K562 (cell line): ENCODE results near the gene SOBP. TPM values are rescaled to one million over a fixed set of nuclear protein-coding genes. Genes with fewer than 3 reads are reported as not detected.

Source experiments
- CBFA2T3 ChIP-seq: fragments of 450-650 bp; IDR thresholded peaks from 2 replicates; pipeline ENCODE4 v1.6.1; 2017
- CCNT2 ChIP-seq: IDR thresholded peaks from 2 replicates; pipeline ENCODE4 v1.6.1; 2011; ENCODE audit warnings: borderline replicate concordance, low read depth, mild to moderate bottlenecking, moderate library complexity, mixed read lengths, low read length; ENCODE audit not compliant: insufficient read length; ENCODE audit errors: extremely low read depth
- CEBPB ChIP-seq: fragments of 450-650 bp; IDR thresholded peaks from 2 replicates; pipeline ENCODE4 v1.6.1; 2016; ENCODE audit warnings: missing genetic modification characterization, missing compliant biosample characterization
- CEBPG ChIP-seq, 3 experiments: fragments of 200-800 bp in 1 of 3; sonication (Bioruptor generic) in 1 of 3; sonication (generic) in 1 of 3; formaldehyde crosslinking in 1 of 3; IDR thresholded peaks in 2 of 3; conservative IDR thresholded peaks in 1 of 3; 2 replicates each; pipeline versions ENCODE4 v1.6.1 to v1.8.0; 2016 to 2022; ENCODE audit warnings: missing compliant biosample characterization in 2 of 3, missing genetic modification characterization in 2 of 3, mild to moderate bottlenecking in 1 of 3, missing genetic modification reagents in 1 of 3
- ESRRA ChIP-seq: fragments of 450-650 bp; IDR thresholded peaks from 2 replicates; pipeline ENCODE4 v1.6.1; 2014; ENCODE audit warnings: low read depth, mild to moderate bottlenecking, moderate library complexity, borderline replicate concordance
- ESRRB ChIP-seq: fragments of 250-450 bp; sonication (Bioruptor Pico); IDR thresholded peaks from 2 replicates; pipeline ENCODE4 v1.5.0; 2020; ENCODE audit warnings: mild to moderate bottlenecking, moderate library complexity, borderline replicate concordance
- FOSL1 ChIP-seq: fragments of 200-800 bp; sonication (Bioruptor generic); conservative IDR thresholded peaks from 2 replicates; pipeline ENCODE4 v1.6.1; 2016; ENCODE audit warnings: missing genetic modification characterization, missing compliant biosample characterization
- FOXA1 ChIP-seq: fragments of 450-650 bp; IDR thresholded peaks from 2 replicates; pipeline ENCODE4 v1.6.1; 2016; ENCODE audit warnings: mild to moderate bottlenecking, borderline replicate concordance
- GABPB2 ChIP-seq: fragments of 250-450 bp; sonication (Bioruptor Pico); conservative IDR thresholded peaks from 2 replicates; pipeline ENCODE4 v1.5.1; 2021; ENCODE audit warnings: mild to moderate bottlenecking
- GATA2 ChIP-seq: sonication (generic); formaldehyde crosslinking; IDR thresholded peaks from 2 replicates; pipeline ENCODE4 v1.4.0; 2020; ENCODE audit warnings: mild to moderate bottlenecking, missing genetic modification reagents
- HOXB6 ChIP-seq: fragments of 250-450 bp; sonication (Bioruptor Pico); IDR thresholded peaks from 2 replicates; pipeline ENCODE4 v1.5.1; 2022; ENCODE audit warnings: mild to moderate bottlenecking, borderline replicate concordance
- KLF10 ChIP-seq: fragments of 250-450 bp; sonication (Bioruptor Pico); IDR thresholded peaks from 2 replicates; pipeline ENCODE4 v1.6.1; 2021; ENCODE audit warnings: matching md5 sums
- MAFF ChIP-seq: IDR thresholded peaks from 2 replicates; pipeline ENCODE4 v1.6.1; 2012; ENCODE audit warnings: low read length, improper control_type of control experiment
- NCOA1 ChIP-seq: fragments of 450-650 bp; IDR thresholded peaks from 2 replicates; pipeline ENCODE4 v1.6.1; 2016; ENCODE audit warnings: low read depth
- NCOR1 ChIP-seq: fragments of 450-650 bp; IDR thresholded peaks from 2 replicates; pipeline ENCODE4 v1.6.1; 2016; ENCODE audit warnings: mild to moderate bottlenecking, moderate library complexity
- NFRKB ChIP-seq: fragments of 450-650 bp; IDR thresholded peaks from 2 replicates; pipeline ENCODE4 v1.6.1; 2016; ENCODE audit warnings: low read depth
- POLR2H ChIP-seq: IDR thresholded peaks from 2 replicates; pipeline ENCODE4 v1.6.1; 2016; ENCODE audit warnings: missing genetic modification characterization, low read depth, mild to moderate bottlenecking, control low read depth, missing compliant biosample characterization, moderate library complexity
- PREB ChIP-seq: sonication (generic); formaldehyde crosslinking; IDR thresholded peaks from 2 replicates; pipeline ENCODE4 v1.8.1; 2023; ENCODE audit warnings: mild to moderate bottlenecking, missing genetic modification reagents
- ZNF277 ChIP-seq: fragments of 250-450 bp; sonication (Bioruptor Pico); IDR thresholded peaks from 2 replicates; pipeline ENCODE4 v1.8.0; 2022; ENCODE audit warnings: inconsistent platforms, mild to moderate bottlenecking, moderate library complexity, borderline replicate concordance
- ZNF395 ChIP-seq: fragments of 200-800 bp; sonication (Bioruptor generic); IDR thresholded peaks from 2 replicates; pipeline ENCODE4 v1.6.1; 2017; ENCODE audit warnings: missing genetic modification characterization, missing compliant biosample characterization
- ZNF764 ChIP-seq: fragments of 250-450 bp; sonication (Bioruptor Pico); IDR thresholded peaks from 2 replicates; pipeline ENCODE4 v1.4.0; 2020; ENCODE audit warnings: low read depth, mild to moderate bottlenecking, moderate library complexity
- ZNF766 ChIP-seq: fragments of 200-800 bp; sonication (Bioruptor generic); conservative IDR thresholded peaks from 2 replicates; pipeline ENCODE4 v1.6.1; 2016; ENCODE audit warnings: missing genetic modification characterization, missing compliant biosample characterization
- polyA plus RNA-seq, 8 experiments: library from polyadenylated mRNA; depleted of rRNA in 4 of 8; stranded (reverse) in 5 of 8; unstranded in 3 of 8; fragments of >200 nt; fragmentation: Nextera tagmentation in 2 of 8; fragmentation: Illumina TruSeq in 1 of 8; extraction: Ambion mirVana in 2 of 8; extraction: Trizol in 1 of 8; gene quantifications; 2 replicates each; pipeline versions ENCODE4 v1.2.1 to v1.2.3, GENCODE V29; 2011 to 2014; ENCODE audit warnings: inconsistent platforms in 1 of 8, missing spikeins in 1 of 8
- total RNA-seq, 7 experiments: library from RNA; depleted of rRNA in 6 of 7; stranded (reverse); fragments of >200 nt in 6 of 7; fragmentation: Illumina TruSeq in 2 of 7; extraction: Trizol in 2 of 7; gene quantifications; 2 replicates each; pipeline versions ENCODE4 v1.2.1 to v1.2.3, GENCODE V29; 2011 to 2021; ENCODE audit warnings: low replicate concordance in 1 of 7
- TF ChIP-seq, protein P1 (sequence below): fragments of 250-450 bp; sonication (Bioruptor Pico); IDR thresholded peaks from 2 replicates; pipeline ENCODE4 v1.5.0; 2020; ENCODE audit warnings: mild to moderate bottlenecking

The SOBP gene
- total and polyA plus RNA-seq, 9 of the 15 experiments (the other 6 are each of a cell fraction or from before 2014, with no cell fraction given) = 0.16 TPM; not detected in 8

GRCh38 chr6:107653183-107653580, 163.3 kb downstream of the SOBP start (continued):
- TF ChIP-seq, protein P1, sequence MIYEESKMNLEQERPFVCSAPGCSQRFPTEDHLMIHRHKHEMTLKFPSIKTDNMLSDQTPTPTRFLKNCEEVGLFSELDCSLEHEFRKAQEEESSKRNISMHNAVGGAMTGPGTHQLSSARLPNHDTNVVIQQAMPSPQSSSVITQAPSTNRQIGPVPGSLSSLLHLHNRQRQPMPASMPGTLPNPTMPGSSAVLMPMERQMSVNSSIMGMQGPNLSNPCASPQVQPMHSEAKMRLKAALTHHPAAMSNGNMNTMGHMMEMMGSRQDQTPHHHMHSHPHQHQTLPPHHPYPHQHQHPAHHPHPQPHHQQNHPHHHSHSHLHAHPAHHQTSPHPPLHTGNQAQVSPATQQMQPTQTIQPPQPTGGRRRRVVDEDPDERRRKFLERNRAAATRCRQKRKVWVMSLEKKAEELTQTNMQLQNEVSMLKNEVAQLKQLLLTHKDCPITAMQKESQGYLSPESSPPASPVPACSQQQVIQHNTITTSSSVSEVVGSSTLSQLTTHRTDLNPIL (CRISPR knock-in tag) = no peak
- TF ChIP-seq ZNF764 (CRISPR knock-in tag) (no peak), MAFF (no peak), FOSL1 (tag) (peak; percentile 58; the same call in 1 of the 2 replicates), CEBPG (CRISPR knock-in tag; IDR thresholded peaks at IDR 0.05) (no peak), CEBPG (tag; conservative IDR thresholded peaks at IDR 0.05 in 1 of 2, IDR thresholded peaks at IDR 0.05 in 1 of 2) (no peak), ESRRB (CRISPR knock-in tag) (no peak), POLR2H (tag) (no peak), NCOR1 (peak; percentile 70), ZNF395 (CRISPR knock-in tag) (0 out of 2 replicates have a peak, but pooled peaks have one; percentile 27), FOXA1 (no peak), NCOA1 (no peak), CEBPB (tag) (no peak), ZNF766 (0 out of 2 replicates have a peak, but pooled peaks have one; percentile 29), KLF10 (CRISPR knock-in tag) (no peak), PREB (CRISPR knock-in tag) (no peak), GATA2 (CRISPR knock-in tag) (0 out of 2 replicates have a peak, but pooled peaks have one; percentile 24), HOXB6 (CRISPR knock-in tag) (no peak), CBFA2T3 (peak; percentile 88), NFRKB (no peak), ESRRA (peak; percentile 69; the same call in 1 of the 2 replicates), CCNT2 (no peak), GABPB2 (no peak), ZNF277 (CRISPR knock-in tag) (no peak)
